ENCODE data around the gene CAB39. TPM values are rescaled to one million over a fixed set of nuclear protein-coding genes. Genes with fewer than 3 reads are reported as not detected.

Gene CAB39
- total RNA-seq, 1 donor from 2014 or later = 60.3 TPM

- no peak overlapping the region for H3K4me3 Mint-ChIP-seq (ENCODE audit: unreplicated experiment)
- no peak for TF ChIP-seq CTCF (IDR thresholded peaks at IDR 0.05; ENCODE audit: partially characterized antibody, unreplicated experiment)
- H3K4me1 Mint-ChIP-seq (ENCODE audit: low read depth, unreplicated experiment) = peaks cover 9% of the 10 kb centered on the region
- peaks cover 6% of the 10 kb centered on the region for H3K27me3 Mint-ChIP-seq (ENCODE audit: unreplicated experiment)
- no peak for DNase-seq
- no peak overlapping the region for H3K27ac Mint-ChIP-seq (ENCODE audit: unreplicated experiment)
- H3K36me3 Mint-ChIP-seq (ENCODE audit: unreplicated experiment) = no peaks in the 10 kb centered on the region
- peaks cover 8% of the 10 kb centered on the region for H3K9me3 Mint-ChIP-seq (ENCODE audit: unreplicated experiment)
These were observed 150.4 kb downstream of the CAB39 start for GRCh38 chr2:230863031-230863430.

- Mint-ChIP-seq H3K9me3 (ENCODE audit: unreplicated experiment) (peaks cover 8% of the 10 kb centered on the region), H3K4me3 (ENCODE audit: unreplicated experiment) (peak overlapping the region; percentile 99), H3K4me1 (ENCODE audit: low read depth, unreplicated experiment) (peaks cover 14% of the 10 kb centered on the region), H3K27me3 (ENCODE audit: unreplicated experiment) (peaks cover 6% of the 10 kb centered on the region), H3K36me3 (ENCODE audit: unreplicated experiment) (no peaks in the 10 kb centered on the region), H3K27ac (ENCODE audit: unreplicated experiment) (no peak overlapping the region)
- no peak for TF ChIP-seq CTCF (IDR thresholded peaks at IDR 0.05; ENCODE audit: partially characterized antibody, unreplicated experiment)
- no peak for DNase-seq
These were observed 150.9 kb downstream of the CAB39 start for GRCh38 chr2:230863442-230864121.

GRCh38 chr2:230864122-230864604, 151.5 kb downstream of the CAB39 start:
- no peak for TF ChIP-seq CTCF (IDR thresholded peaks at IDR 0.05; ENCODE audit: partially characterized antibody, unreplicated experiment)
- no peak for DNase-seq
- Mint-ChIP-seq H3K9me3 (ENCODE audit: unreplicated experiment) (peaks cover 8% of the 10 kb centered on the region), H3K4me1 (ENCODE audit: low read depth, unreplicated experiment) (peaks cover 20% of the 10 kb centered on the region), H3K4me3 (ENCODE audit: unreplicated experiment) (peak overlapping the region; percentile 99), H3K27me3 (ENCODE audit: unreplicated experiment) (peaks cover 6% of the 10 kb centered on the region), H3K36me3 (ENCODE audit: unreplicated experiment) (no peaks in the 10 kb centered on the region), H3K27ac (ENCODE audit: unreplicated experiment) (no peak overlapping the region)

- H3K4me3 Mint-ChIP-seq (ENCODE audit: unreplicated experiment) = peak within 1 kb of the TSS; percentile 99
- H3K27ac Mint-ChIP-seq (ENCODE audit: unreplicated experiment) = peak within 1 kb of the TSS; percentile 69
- peaks cover 23% of the 10 kb centered on the region for H3K4me1 Mint-ChIP-seq (ENCODE audit: low read depth, unreplicated experiment)
- H3K9me3 Mint-ChIP-seq (ENCODE audit: unreplicated experiment) = peaks cover 8% of the 10 kb centered on the region
- H3K27me3 Mint-ChIP-seq (ENCODE audit: unreplicated experiment) = peaks cover 6% of the 10 kb centered on the region
- H3K36me3 Mint-ChIP-seq (ENCODE audit: unreplicated experiment) = no peaks in the 10 kb centered on the region
- TF ChIP-seq CTCF (IDR thresholded peaks at IDR 0.05; ENCODE audit: partially characterized antibody, unreplicated experiment) = peak; percentile 42
- peak; percentile 83 for DNase-seq
These were observed 152.1 kb downstream of the CAB39 start, which contains the start of gene ITM2C for GRCh38 chr2:230864605-230865306. Gene ITM2C (plus strand): TSS chr2:230864942. CDS start chr2:230865026, 84 bp downstream.

Measured in glutamatergic neuron (in vitro differentiated cells).